Mucosa of descending colon (tissue), 3 donors: ENCODE measurements around the gene UNKL. TPM values are rescaled to one million over a fixed set of nuclear protein-coding genes. Genes with fewer than 3 reads are reported as not detected.

ENCODE experiments used
- ATAC-seq: fragments of 200-7000 bp; cut with Tn5 transposase; one replicate; pipeline ENCODE4 v1.9.1; 2020; ENCODE audit warnings: mild to moderate bottlenecking, moderate library complexity
- DNase-seq, 3 donors: peaks; one replicate each; pipeline ENCODE4 v3.0.0-alpha.2; 2020
- H3K36me3 ChIP-seq: fragments of 200-600 bp; one replicate; pipeline ENCODE4 v1.8.0; 2021; ENCODE audit warnings: low read depth, mild to moderate bottlenecking
- H3K4me1 ChIP-seq: fragments of 200-600 bp; one replicate; pipeline ENCODE4 v1.8.0; 2021; ENCODE audit warnings: low read depth, mild to moderate bottlenecking
- H3K4me3 ChIP-seq: fragments of 200-600 bp; one replicate; pipeline ENCODE4 v1.8.0; 2021; ENCODE audit warnings: mild to moderate bottlenecking
- H3K9me3 ChIP-seq: fragments of 200-600 bp; one replicate; pipeline ENCODE4 v1.8.0; 2021; ENCODE audit warnings: mild to moderate bottlenecking
- CTCF ChIP-seq: fragments of 200-600 bp; IDR thresholded peaks from one replicate; pipeline ENCODE4 v1.8.0; 2022; ENCODE audit warnings: antibody characterized with exemption, mild to moderate bottlenecking
- intact Hi-C, 2 donors: fragments of 100-400 bp; cut with DNase I in 1 of 2; cut with micrococcal nuclease in 1 of 2; formaldehyde crosslinking; loops; one replicate each; pipeline versions ENCODE4 v1.11.0 to v1.11.1; 2022; cut with DNase I, micrococcal nuclease
- total RNA-seq, 3 donors: library from RNA; stranded (reverse); fragmentation: NEBNext Ultra II Directional in 2 of 3; extraction: Animal tissue kit (Norgen Biotek cat#: 25700) in 2 of 3; gene quantifications; one replicate each; pipeline versions ENCODE4 v1.2.1 to v1.2.4, GENCODE V29; 2021 to 2023
- donor health status: DM: no; HTN: no; CAD: no; lungs with moderate emphysema.
- donor health status: DM: no; HTN: no; CAD: no.
- donor health status: DM: no; HTN: yes; CAD: no.

Gene UNKL
- total RNA-seq, 3 donors from 2014 or later, result 16.2 to 36.5 (median 28.2) TPM

GRCh38 chr16:1458336-1458976, 44.0 kb upstream of the UNKL start:
- ATAC-seq (no peak), DNase-seq (no peak)
- Histone ChIP-seq H3K36me3 (no peaks in the 10 kb centered on the region), H3K9me3 (no peaks in the 10 kb centered on the region), H3K4me1 (no peaks in the 10 kb centered on the region), H3K4me3 (no peak overlapping the region)
- intact Hi-C loops, result no loop called here
- no peak for TF ChIP-seq CTCF

GRCh38 chr16:1457489-1458245, 43.2 kb upstream of the UNKL start:
- H3K9me3 ChIP-seq, result no peaks in the 10 kb centered on the region
- DNase-seq (no peak), ATAC-seq (no peak)
- no peaks in the 10 kb centered on the region for H3K36me3 ChIP-seq
- no peaks in the 10 kb centered on the region for H3K4me1 ChIP-seq
- H3K4me3 ChIP-seq, result no peak overlapping the region
- intact Hi-C loops, result no loop called here
- no peak for TF ChIP-seq CTCF

GRCh38 chr16:1456951-1457350, 42.4 kb upstream of the UNKL start:
- no peaks in the 10 kb centered on the region for H3K36me3 ChIP-seq
- H3K4me1 ChIP-seq, result no peaks in the 10 kb centered on the region
- ATAC-seq (no peak), DNase-seq (no peak)
- no peak overlapping the region for H3K4me3 ChIP-seq
- no peaks in the 10 kb centered on the region for H3K9me3 ChIP-seq
- intact Hi-C loops, result no loop called here
- no peak for TF ChIP-seq CTCF

GRCh38 chr16:1455190-1456171, 41.0 kb upstream of the UNKL start:
- no peaks in the 10 kb centered on the region for H3K36me3 ChIP-seq
- intact Hi-C loops, result no loop called here
- no peak for DNase-seq

More at GRCh38 chr16:1455190-1456171, 41.0 kb upstream of the UNKL start:
- TF ChIP-seq CTCF, result no peak
- Histone ChIP-seq H3K4me3 (no peak overlapping the region), H3K4me1 (no peaks in the 10 kb centered on the region), H3K9me3 (no peaks in the 10 kb centered on the region)
- ATAC-seq, result no peak
